Measurements from ENCODE around the gene GMDS.

The GMDS gene

GRCh38 chr6:2184700-2185455 lies 60.5 kb downstream of the GMDS start:
- Histone ChIP-seq H3K9me3 (ENCODE audit: insufficient read depth, low read depth, low read length) (no peaks in the 10 kb centered on the region), H3K27ac (ENCODE audit: low read length) (no peak overlapping the region), H3K4me3 (ENCODE audit: low read length) (no peak overlapping the region), H3K27me3 (ENCODE audit: insufficient read depth, low read length) (no peaks in the 10 kb centered on the region), H3K36me3 (ENCODE audit: insufficient read depth, low read depth, low read length) (no peaks in the 10 kb centered on the region), H3K9ac (ENCODE audit: low read depth, low read length) (no peak overlapping the region), H3K4me1 (ENCODE audit: insufficient read depth, low read length) (0 out of 2 replicates have a peak, but pooled peaks cover 8% of the 10 kb centered on the region)

- no peaks in the 10 kb centered on the region for H3K9me3 ChIP-seq (ENCODE audit: insufficient read depth, low read depth, low read length)
- H3K4me3 ChIP-seq (ENCODE audit: low read length) = no peak overlapping the region
- H3K4me1 ChIP-seq (ENCODE audit: insufficient read depth, low read length) = 0 out of 2 replicates have a peak, but pooled peaks cover 8% of the 10 kb centered on the region
- H3K9ac ChIP-seq (ENCODE audit: low read depth, low read length) = no peak overlapping the region
- H3K27me3 ChIP-seq (ENCODE audit: insufficient read depth, low read length) = no peaks in the 10 kb centered on the region
- no peaks in the 10 kb centered on the region for H3K36me3 ChIP-seq (ENCODE audit: insufficient read depth, low read depth, low read length)
- H3K27ac ChIP-seq (ENCODE audit: low read length) = no peak overlapping the region
Observed at GRCh38 chr6:2183752-2184151, 61.7 kb downstream of the GMDS start.

- no peak overlapping the region for H3K4me3 ChIP-seq (ENCODE audit: low read length)
- H3K9ac ChIP-seq (ENCODE audit: low read depth, low read length) = no peak overlapping the region
- H3K9me3 ChIP-seq (ENCODE audit: insufficient read depth, low read depth, low read length) = no peaks in the 10 kb centered on the region
- no peaks in the 10 kb centered on the region for H3K27me3 ChIP-seq (ENCODE audit: insufficient read depth, low read length)
- H3K27ac ChIP-seq (ENCODE audit: low read length) = no peak overlapping the region
- H3K4me1 ChIP-seq (ENCODE audit: insufficient read depth, low read length) = 0 out of 2 replicates have a peak, but pooled peaks cover 8% of the 10 kb centered on the region
- no peaks in the 10 kb centered on the region for H3K36me3 ChIP-seq (ENCODE audit: insufficient read depth, low read depth, low read length)
Observed at GRCh38 chr6:2183246-2183645, 62.2 kb downstream of the GMDS start.

- Histone ChIP-seq H3K9me3 (ENCODE audit: insufficient read depth, low read depth, low read length) (peaks cover 5% of the 10 kb centered on the region; the same call in 1 of the 2 replicates), H3K36me3 (ENCODE audit: insufficient read depth, low read depth, low read length) (no peaks in the 10 kb centered on the region), H3K4me1 (ENCODE audit: insufficient read depth, low read length) (0 out of 2 replicates have a peak, but pooled peaks cover 1% of the 10 kb centered on the region), H3K4me3 (ENCODE audit: low read length) (no peak overlapping the region), H3K27me3 (ENCODE audit: insufficient read depth, low read length) (no peaks in the 10 kb centered on the region), H3K9ac (ENCODE audit: low read depth, low read length) (no peak overlapping the region), H3K27ac (ENCODE audit: low read length) (no peak overlapping the region)
Observed at GRCh38 chr6:2182251-2182650, 63.2 kb downstream of the GMDS start.

GRCh38 chr6:2181567-2181966 lies 63.8 kb downstream of the GMDS start:
- H3K4me1 ChIP-seq (ENCODE audit: insufficient read depth, low read length) = no peaks in the 10 kb centered on the region
- H3K9ac ChIP-seq (ENCODE audit: low read depth, low read length) = no peak overlapping the region
- no peaks in the 10 kb centered on the region for H3K36me3 ChIP-seq (ENCODE audit: insufficient read depth, low read depth, low read length)
- no peaks in the 10 kb centered on the region for H3K27me3 ChIP-seq (ENCODE audit: insufficient read depth, low read length)
- peaks cover 5% of the 10 kb centered on the region; the same call in 1 of the 2 replicates for H3K9me3 ChIP-seq (ENCODE audit: insufficient read depth, low read depth, low read length)
- H3K27ac ChIP-seq (ENCODE audit: low read length) = no peak overlapping the region
- no peak overlapping the region for H3K4me3 ChIP-seq (ENCODE audit: low read length)

- Histone ChIP-seq H3K27ac (ENCODE audit: low read length) (no peak overlapping the region), H3K9ac (ENCODE audit: low read depth, low read length) (no peak overlapping the region), H3K27me3 (ENCODE audit: insufficient read depth, low read length) (no peaks in the 10 kb centered on the region), H3K4me3 (ENCODE audit: low read length) (no peak overlapping the region), H3K9me3 (ENCODE audit: insufficient read depth, low read depth, low read length) (peaks cover 5% of the 10 kb centered on the region; the same call in 1 of the 2 replicates), H3K36me3 (ENCODE audit: insufficient read depth, low read depth, low read length) (no peaks in the 10 kb centered on the region), H3K4me1 (ENCODE audit: insufficient read depth, low read length) (no peaks in the 10 kb centered on the region)
Observed at GRCh38 chr6:2179950-2180349, 65.5 kb downstream of the GMDS start.

GRCh38 chr6:2179241-2179640 lies 66.2 kb downstream of the GMDS start:
- Histone ChIP-seq H3K27me3 (ENCODE audit: insufficient read depth, low read length) (no peaks in the 10 kb centered on the region), H3K9me3 (ENCODE audit: insufficient read depth, low read depth, low read length) (peaks cover 5% of the 10 kb centered on the region; the same call in 1 of the 2 replicates), H3K4me3 (ENCODE audit: low read length) (no peak overlapping the region), H3K9ac (ENCODE audit: low read depth, low read length) (no peak overlapping the region), H3K4me1 (ENCODE audit: insufficient read depth, low read length) (no peaks in the 10 kb centered on the region), H3K27ac (ENCODE audit: low read length) (no peak overlapping the region), H3K36me3 (ENCODE audit: insufficient read depth, low read depth, low read length) (no peaks in the 10 kb centered on the region)

- H3K27me3 ChIP-seq (ENCODE audit: insufficient read depth, low read length) = no peaks in the 10 kb centered on the region
- H3K4me3 ChIP-seq (ENCODE audit: low read length) = no peak overlapping the region
- H3K36me3 ChIP-seq (ENCODE audit: insufficient read depth, low read depth, low read length) = no peaks in the 10 kb centered on the region
- peaks cover 5% of the 10 kb centered on the region; the same call in 1 of the 2 replicates for H3K9me3 ChIP-seq (ENCODE audit: insufficient read depth, low read depth, low read length)
- no peaks in the 10 kb centered on the region for H3K4me1 ChIP-seq (ENCODE audit: insufficient read depth, low read length)
- H3K27ac ChIP-seq (ENCODE audit: low read length) = no peak overlapping the region
- H3K9ac ChIP-seq (ENCODE audit: low read depth, low read length) = no peak overlapping the region
Observed at GRCh38 chr6:2178125-2178524, 67.3 kb downstream of the GMDS start.

GRCh38 chr6:2175825-2176224 lies 69.6 kb downstream of the GMDS start:
- Histone ChIP-seq H3K9me3 (ENCODE audit: insufficient read depth, low read depth, low read length) (peaks cover 5% of the 10 kb centered on the region; the same call in 1 of the 2 replicates), H3K27ac (ENCODE audit: low read length) (no peak overlapping the region), H3K36me3 (ENCODE audit: insufficient read depth, low read depth, low read length) (no peaks in the 10 kb centered on the region), H3K4me3 (ENCODE audit: low read length) (no peak overlapping the region), H3K9ac (ENCODE audit: low read depth, low read length) (no peak overlapping the region), H3K4me1 (ENCODE audit: insufficient read depth, low read length) (no peaks in the 10 kb centered on the region), H3K27me3 (ENCODE audit: insufficient read depth, low read length) (no peaks in the 10 kb centered on the region)

- Histone ChIP-seq H3K9me3 (ENCODE audit: insufficient read depth, low read depth, low read length) (peaks cover 5% of the 10 kb centered on the region; the same call in 1 of the 2 replicates), H3K4me1 (ENCODE audit: insufficient read depth, low read length) (no peaks in the 10 kb centered on the region), H3K9ac (ENCODE audit: low read depth, low read length) (no peak overlapping the region), H3K27ac (ENCODE audit: low read length) (no peak overlapping the region), H3K36me3 (ENCODE audit: insufficient read depth, low read depth, low read length) (no peaks in the 10 kb centered on the region), H3K4me3 (ENCODE audit: low read length) (no peak overlapping the region), H3K27me3 (ENCODE audit: insufficient read depth, low read length) (no peaks in the 10 kb centered on the region)
Observed at GRCh38 chr6:2173203-2173961, 72.0 kb downstream of the GMDS start.

- Histone ChIP-seq H3K27me3 (ENCODE audit: insufficient read depth, low read length) (no peaks in the 10 kb centered on the region), H3K36me3 (ENCODE audit: insufficient read depth, low read depth, low read length) (no peaks in the 10 kb centered on the region), H3K4me1 (ENCODE audit: insufficient read depth, low read length) (peaks cover 7% of the 10 kb centered on the region; the same call in 1 of the 2 replicates), H3K27ac (ENCODE audit: low read length) (no peak overlapping the region), H3K4me3 (ENCODE audit: low read length) (no peak overlapping the region), H3K9ac (ENCODE audit: low read depth, low read length) (no peak overlapping the region), H3K9me3 (ENCODE audit: insufficient read depth, low read depth, low read length) (no peaks in the 10 kb centered on the region)
Observed at GRCh38 chr6:2171728-2172127, 73.7 kb downstream of the GMDS start.

- H3K27me3 ChIP-seq (ENCODE audit: insufficient read depth, low read length) = no peaks in the 10 kb centered on the region
- no peak overlapping the region for H3K27ac ChIP-seq (ENCODE audit: low read length)
- no peak overlapping the region for H3K9ac ChIP-seq (ENCODE audit: low read depth, low read length)
- H3K4me1 ChIP-seq (ENCODE audit: insufficient read depth, low read length) = peaks cover 16% of the 10 kb centered on the region
- no peak overlapping the region for H3K4me3 ChIP-seq (ENCODE audit: low read length)
- no peaks in the 10 kb centered on the region for H3K36me3 ChIP-seq (ENCODE audit: insufficient read depth, low read depth, low read length)
- H3K9me3 ChIP-seq (ENCODE audit: insufficient read depth, low read depth, low read length) = peaks cover 18% of the 10 kb centered on the region; the same call in 1 of the 2 replicates
Observed at GRCh38 chr6:2168480-2168879, 76.9 kb downstream of the GMDS start.

All from iPS-20b (cell line).